ENCODE measurements around the gene SECISBP2.
"Not testable (repeated sequence)": the region's sequence is repeated elsewhere in the genome, so short reads cannot be mapped to it uniquely, and the experiment has no call there.

Gene SECISBP2

GRCh38 chr9:89318123-89319014 lies at the start of gene SECISBP2:
Gene SECISBP2, plus strand, starts transcription at chr9:89318500. Its CDS starts 77 bp downstream, at chr9:89318577.
- DNase-seq: peak; percentile 86 to 89 (median 88)

- no peak for DNase-seq
Observed at GRCh38 chr9:89273528-89274279, 44.6 kb upstream of the SECISBP2 start.

- no peak for DNase-seq
Observed at GRCh38 chr9:89274838-89275237, 43.5 kb upstream of the SECISBP2 start.

- not testable (repeated sequence) for DNase-seq
Observed at GRCh38 chr9:89276040-89276439, 42.3 kb upstream of the SECISBP2 start.

GRCh38 chr9:89277043-89277442 lies 41.3 kb upstream of the SECISBP2 start:
- no peak for DNase-seq

GRCh38 chr9:89277454-89277853 lies 40.8 kb upstream of the SECISBP2 start:
- DNase-seq: no peak

- no peak for DNase-seq
Observed at GRCh38 chr9:89278551-89278950, 39.7 kb upstream of the SECISBP2 start.

GRCh38 chr9:89278997-89279739 lies 39.1 kb upstream of the SECISBP2 start:
- no peak for DNase-seq

- DNase-seq: no peak
Observed at GRCh38 chr9:89281106-89281505, 37.2 kb upstream of the SECISBP2 start.

- DNase-seq: not testable (repeated sequence)
Observed at GRCh38 chr9:89282248-89282968, 35.9 kb upstream of the SECISBP2 start.

- DNase-seq: no peak
Observed at GRCh38 chr9:89284076-89284475, 34.2 kb upstream of the SECISBP2 start.

- DNase-seq: no peak
Observed at GRCh38 chr9:89291741-89292140, 26.6 kb upstream of the SECISBP2 start.

- no peak for DNase-seq
Observed at GRCh38 chr9:89293014-89293413, 25.3 kb upstream of the SECISBP2 start.

- DNase-seq: no peak
Observed at GRCh38 chr9:89295400-89295799, 22.9 kb upstream of the SECISBP2 start.

GRCh38 chr9:89301996-89302395 lies 16.3 kb upstream of the SECISBP2 start:
- DNase-seq: not testable (repeated sequence)

GRCh38 chr9:89304020-89304833 lies 14.1 kb upstream of the SECISBP2 start:
- no peak for DNase-seq

GRCh38 chr9:89304834-89305188 lies 13.5 kb upstream of the SECISBP2 start:
- no peak for DNase-seq

GRCh38 chr9:89305868-89306267 lies 12.4 kb upstream of the SECISBP2 start:
- DNase-seq: no peak

- no peak for DNase-seq
Observed at GRCh38 chr9:89309166-89309565, 9.1 kb upstream of the SECISBP2 start.

GRCh38 chr9:89309608-89310474 lies 8.5 kb upstream of the SECISBP2 start:
- DNase-seq: no peak

Data from activated CD4-positive, CD25-positive, alpha-beta regulatory T cell (primary cell).